GM12891 (cell line): ENCODE data around the gene ROBO3.

Experiments used
- PAX5 ChIP-seq: IDR thresholded peaks from 2 replicates; pipeline ENCODE4 v1.6.1; 2011; ENCODE audit warnings: low read length, moderate library complexity, mild to moderate bottlenecking; ENCODE audit not compliant: insufficient read depth, severe bottlenecking
- POLR2A ChIP-seq: IDR thresholded peaks from 2 replicates; pipeline ENCODE4 v1.6.1; 2011; ENCODE audit warnings: low read depth, low read length, control low read depth
- POLR2AphosphoS5 ChIP-seq: IDR thresholded peaks from 2 replicates; pipeline ENCODE4 v1.6.1; 2011; ENCODE audit warnings: low read depth, low read length, control low read depth
- POU2F2 ChIP-seq: IDR thresholded peaks from 2 replicates; pipeline ENCODE4 v1.6.1; 2011; ENCODE audit warnings: low read depth, mild to moderate bottlenecking, control low read depth, low read length, moderate library complexity
- SPI1 ChIP-seq: IDR thresholded peaks from 2 replicates; pipeline ENCODE4 v1.6.1; 2011; ENCODE audit warnings: low read depth, low read length, control low read depth
- TAF1 ChIP-seq: IDR thresholded peaks from 2 replicates; pipeline ENCODE4 v1.6.1; 2011; ENCODE audit warnings: low read depth, low read length, control low read depth

DNA sequence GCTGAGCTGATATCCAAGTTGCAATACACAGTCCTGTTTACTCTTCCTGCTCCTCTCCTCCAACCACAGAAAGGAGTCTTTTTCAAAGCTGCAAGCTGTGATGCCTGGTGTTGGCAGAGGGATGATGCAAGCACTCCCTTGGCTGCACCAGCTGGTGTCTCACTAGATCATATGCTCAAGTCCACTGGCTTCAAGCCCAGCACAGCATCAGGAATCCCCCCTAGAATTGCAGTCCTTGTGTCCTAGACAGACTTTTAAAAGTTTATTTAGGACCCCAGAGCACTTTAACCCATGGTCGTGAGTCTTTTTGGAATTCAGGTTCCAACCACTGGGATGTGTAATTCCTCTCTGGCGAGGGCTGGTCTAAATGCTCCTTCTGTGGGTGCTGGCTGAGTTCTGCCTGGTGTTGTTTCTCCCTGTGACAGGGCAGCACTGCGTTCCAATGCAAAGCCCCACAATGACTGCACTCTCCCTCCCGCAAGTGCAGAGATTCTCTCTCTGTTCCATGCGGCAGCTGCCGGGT lies 51.9 kb downstream of the ROBO3 start:
- TF ChIP-seq POLR2A (no peak), TAF1 (no peak), POLR2AphosphoS5 (no peak), SPI1 (no peak), PAX5 (no peak), POU2F2 (no peak)
